HL-60 (cell line): ENCODE data around the gene SNX8.

Source experiments
- DNase-seq, 2 experiments: peaks; one replicate each; pipeline ENCODE4 v3.0.0-alpha.2; 2010 to 2020; ENCODE audit warnings: low read depth in 1 of 2, low spot score in 1 of 2
- H3K27ac ChIP-seq: fragments of 250-450 bp; sonication (Bioruptor Pico); replicated peaks from 2 replicates; pipeline ENCODE4 v1.5.1; 2020; ENCODE audit warnings: mild to moderate bottlenecking, moderate library complexity
- H3K27me3 ChIP-seq: fragments of 250-450 bp; sonication (Bioruptor Pico); 2 replicates; pipeline ENCODE4 v1.5.1; 2021; ENCODE audit warnings: mild to moderate bottlenecking, moderate library complexity; ENCODE audit not compliant: insufficient read depth, poor library complexity, severe bottlenecking
- H3K4me3 ChIP-seq: replicated peaks from 2 replicates; pipeline ENCODE4 v1.5.1; 2011; ENCODE audit warnings: mild to moderate bottlenecking, control low read depth, low read length; ENCODE audit not compliant: insufficient read depth
- CTCF ChIP-seq: IDR thresholded peaks from one replicate; pipeline ENCODE4 v1.5.1; 2011; ENCODE audit warnings: low read length, control low read depth, inconsistent platforms; ENCODE audit not compliant: insufficient read depth
- GABPA ChIP-seq: IDR thresholded peaks from 2 replicates; pipeline ENCODE4 v1.6.1; 2012; ENCODE audit warnings: low read depth
- POLR2AphosphoS5 ChIP-seq: IDR thresholded peaks from 2 replicates; pipeline ENCODE4 v1.6.1; 2012; ENCODE audit warnings: low read depth
- REST ChIP-seq: IDR thresholded peaks from 2 replicates; pipeline ENCODE4 v1.6.1; 2012; ENCODE audit warnings: low read depth; ENCODE audit not compliant: insufficient replicate concordance
- SPI1 ChIP-seq: IDR thresholded peaks from 2 replicates; pipeline ENCODE4 v1.6.1; 2012; ENCODE audit warnings: low read depth, mild to moderate bottlenecking, borderline replicate concordance

SNX8 gene

GRCh38 chr7:2357165-2357564, 42.9 kb upstream of the SNX8 start:
- H3K4me3 ChIP-seq: peak overlapping the region; percentile 93
- TF ChIP-seq CTCF (no peak), REST (no peak), GABPA (no peak)
- peak overlapping the region; percentile 33 for H3K27ac ChIP-seq
- peak in 1 of 2 experiments; percentile 41 for DNase-seq
- no peaks in the 10 kb centered on the region for H3K27me3 ChIP-seq

GRCh38 chr7:2355705-2356008, 41.4 kb upstream of the SNX8 start:
- H3K4me3 ChIP-seq: peak overlapping the region; percentile 93
- no peak for TF ChIP-seq GABPA
- no peak for DNase-seq
- no peaks in the 10 kb centered on the region for H3K27me3 ChIP-seq
- H3K27ac ChIP-seq: peak overlapping the region; percentile 83

- H3K27ac ChIP-seq: peak overlapping the region; percentile 83
- H3K4me3 ChIP-seq: peak overlapping the region; percentile 93
- no peaks in the 10 kb centered on the region for H3K27me3 ChIP-seq
- peak in 1 of 2 experiments; percentile 22 for DNase-seq
- no peak for TF ChIP-seq GABPA
- no peak for TF ChIP-seq POLR2AphosphoS5
- TF ChIP-seq CTCF: no peak
- TF ChIP-seq REST: no peak
- TF ChIP-seq SPI1: no peak
Observed at GRCh38 chr7:2354939-2355704, 40.9 kb upstream of the SNX8 start.

GRCh38 chr7:2354186-2354938, 40.1 kb upstream of the SNX8 start, which contains the start of gene EIF3B:
EIF3B (plus strand) TSS chr7:2354827; CDS start chr7:2354922, 95 bp downstream.
- Histone ChIP-seq H3K27ac (peak within 1 kb of the TSS; percentile 100), H3K27me3 (no peaks in the 10 kb centered on the region), H3K4me3 (peak within 1 kb of the TSS; percentile 93)
- DNase-seq: peak; percentile 88 to 92
- TF ChIP-seq REST (peak; percentile 36), POLR2AphosphoS5 (peak; percentile 95), GABPA (no peak), SPI1 (no peak)
